COLO829 (cell line): ENCODE measurements around the gene IL17RC.

Source experiments
- DNase-seq: peaks from one replicate; pipeline ENCODE4 v3.0.0; 2012; ENCODE audit warnings: low spot score

The IL17RC gene

GRCh38 chr3:9946112-9947024 lies 29.5 kb downstream of the IL17RC start:
- peak; percentile 47 for DNase-seq

- DNase-seq, result peak; percentile 13
Measured at GRCh38 chr3:9947025-9947995, 30.4 kb downstream of the IL17RC start.

- DNase-seq, result no peak
Measured at GRCh38 chr3:9948586-9948985, 31.7 kb downstream of the IL17RC start.

- DNase-seq, result no peak
Measured at GRCh38 chr3:9949115-9949514, 32.2 kb downstream of the IL17RC start.

GRCh38 chr3:9949626-9950025 lies 32.7 kb downstream of the IL17RC start:
- DNase-seq, result no peak

- DNase-seq, result no peak
Measured at GRCh38 chr3:9951126-9951525, 34.2 kb downstream of the IL17RC start.

- DNase-seq, result no peak
Measured at GRCh38 chr3:9951598-9951961, 34.7 kb downstream of the IL17RC start.

- no peak for DNase-seq
Measured at GRCh38 chr3:9951962-9952805, 35.3 kb downstream of the IL17RC start, which contains the start of gene PRRT3. PRRT3 (minus strand) TSS chr3:9952408; CDS start chr3:9950115, 2,293 bp downstream.

GRCh38 chr3:9955067-9955502 lies 38.2 kb downstream of the IL17RC start:
- no peak for DNase-seq

GRCh38 chr3:9955611-9956352 lies 38.9 kb downstream of the IL17RC start:
- no peak for DNase-seq

- no peak for DNase-seq
Measured at GRCh38 chr3:9957214-9957613, 40.3 kb downstream of the IL17RC start.

GRCh38 chr3:9965200-9965875 lies 48.4 kb downstream of the IL17RC start:
- no peak for DNase-seq

GRCh38 chr3:9966841-9967240 lies 49.9 kb downstream of the IL17RC start:
- no peak for DNase-seq

GRCh38 chr3:9969632-9970019 lies 52.7 kb downstream of the IL17RC start:
- DNase-seq, result no peak

- DNase-seq, result no peak
Measured at GRCh38 chr3:9970020-9970652, 53.2 kb downstream of the IL17RC start.

GRCh38 chr3:9976721-9977709 lies 60.1 kb downstream of the IL17RC start:
- DNase-seq, result peak; percentile 35

GRCh38 chr3:9978710-9979305 lies 61.9 kb downstream of the IL17RC start:
- no peak for DNase-seq

GRCh38 chr3:9980251-9980650 lies 63.4 kb downstream of the IL17RC start:
- DNase-seq, result no peak
